Measurements from ENCODE around the gene CACNA2D3.

CACNA2D3 gene

GRCh38 chr3:54127499-54128056 is 5.2 kb downstream of the CACNA2D3 start:
- DNase-seq = no peak

- DNase-seq = no peak
Measured at GRCh38 chr3:54131026-54131605, 8.8 kb downstream of the CACNA2D3 start.

GRCh38 chr3:54131890-54132289 is 9.5 kb downstream of the CACNA2D3 start:
- no peak for DNase-seq

GRCh38 chr3:54132685-54133084 is 10.3 kb downstream of the CACNA2D3 start:
- DNase-seq = no peak

- no peak for DNase-seq
Measured at GRCh38 chr3:54133196-54133595, 10.8 kb downstream of the CACNA2D3 start.

- no peak for DNase-seq
Measured at GRCh38 chr3:54134155-54134554, 11.8 kb downstream of the CACNA2D3 start.

DNA sequence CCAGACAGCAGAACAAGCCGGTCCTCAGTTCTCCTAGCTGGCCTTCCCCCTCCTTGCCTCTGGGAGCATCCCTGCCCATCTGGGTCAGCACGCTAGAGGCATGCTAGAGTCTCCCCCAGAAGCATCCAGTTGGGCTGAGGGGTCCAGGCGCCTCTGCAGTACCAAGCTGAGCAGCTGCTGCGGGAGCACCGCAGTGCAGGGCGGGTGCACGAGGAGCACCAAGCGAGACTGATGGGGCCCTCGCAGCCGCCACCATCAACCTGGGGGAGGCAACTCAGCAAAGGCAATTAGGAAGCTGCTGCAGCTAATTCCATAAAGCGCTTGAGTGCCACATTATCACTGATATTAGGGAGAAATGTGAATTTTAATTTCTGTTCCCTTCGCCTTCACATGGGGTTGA is 12.4 kb downstream of the CACNA2D3 start:
- DNase-seq = no peak

- no peak for DNase-seq
Measured at GRCh38 chr3:54137311-54137710, 15.0 kb downstream of the CACNA2D3 start.

DNA sequence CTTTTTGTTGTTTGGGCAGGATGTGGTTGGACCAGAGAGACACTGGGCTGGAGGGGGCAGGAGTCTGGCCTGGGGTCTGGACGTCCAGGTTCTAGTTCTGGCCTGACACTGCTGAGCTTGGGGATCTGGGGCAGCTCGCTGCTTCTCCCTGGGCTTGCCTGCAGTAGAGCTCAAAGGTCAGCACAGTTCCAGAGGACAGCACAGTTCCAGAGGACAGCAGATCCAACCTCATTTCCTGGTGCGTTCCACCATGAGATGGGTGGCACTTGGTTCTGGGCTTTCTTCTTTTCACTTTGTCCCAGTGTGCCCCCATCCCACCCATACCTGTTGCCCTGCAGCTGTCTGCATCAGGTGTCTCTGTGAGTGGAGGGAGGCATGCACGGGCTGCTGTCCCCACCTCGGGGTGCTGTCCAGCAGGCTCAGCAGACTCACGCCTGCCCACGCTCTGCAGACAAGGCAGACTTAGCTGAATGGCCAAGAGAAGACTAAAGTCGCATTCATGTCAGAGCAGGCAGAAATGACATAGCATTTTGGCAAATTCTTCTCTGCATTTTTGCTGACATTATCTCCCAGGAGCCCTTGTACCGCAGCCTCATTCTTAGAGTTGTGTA is 16.7 kb downstream of the CACNA2D3 start:
- DNase-seq = no peak

GRCh38 chr3:54139630-54140029 is 17.3 kb downstream of the CACNA2D3 start:
- no peak for DNase-seq

DNA sequence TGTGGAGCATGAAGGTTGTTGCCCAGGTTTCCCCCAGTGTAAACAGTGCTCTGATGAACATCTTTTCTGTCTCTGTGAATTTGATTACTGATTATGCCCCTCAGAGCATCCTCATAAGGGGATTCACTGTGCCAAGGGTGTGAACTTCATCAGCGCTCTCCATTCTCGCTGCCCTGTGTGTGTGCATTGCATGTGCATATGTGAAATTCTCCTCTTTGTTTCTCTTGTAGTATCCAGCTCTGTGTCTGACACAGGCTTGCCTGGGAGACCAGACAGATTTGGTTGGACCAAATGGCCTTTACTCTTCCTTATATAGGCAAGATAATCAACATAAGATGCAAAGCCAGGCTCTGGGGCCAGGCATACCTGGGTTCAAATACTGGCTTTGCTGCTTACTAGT is 21.9 kb downstream of the CACNA2D3 start:
- no peak for DNase-seq

GRCh38 chr3:54146506-54147239 is 24.3 kb downstream of the CACNA2D3 start:
- peak; percentile 5 for DNase-seq

DNA sequence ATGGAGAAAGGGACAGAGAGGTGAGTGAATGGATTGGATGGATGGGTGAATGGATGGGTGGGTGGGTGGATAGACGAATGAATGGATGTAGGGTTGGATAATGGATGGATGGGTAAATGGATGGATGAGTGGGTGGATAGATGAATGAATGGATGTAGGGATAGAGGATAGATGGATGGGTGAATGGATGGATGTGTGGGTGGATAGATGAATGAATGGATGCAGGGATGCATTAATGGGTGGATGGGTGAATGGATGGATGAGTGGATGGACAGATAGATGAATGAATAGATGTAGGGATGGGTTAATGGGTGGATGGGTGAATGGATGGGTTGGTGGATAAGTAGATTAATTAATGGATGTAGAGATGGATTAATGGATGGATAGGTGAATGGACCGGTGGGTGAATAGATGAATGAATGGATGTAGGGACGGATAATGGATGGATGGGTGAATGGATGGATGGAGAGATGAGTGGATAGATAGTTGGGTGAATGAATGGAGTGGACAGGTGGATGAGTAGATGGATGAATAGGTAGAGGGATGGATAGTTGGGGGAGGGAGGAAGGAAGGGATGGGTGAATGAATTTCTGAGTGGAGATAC is 28.6 kb downstream of the CACNA2D3 start:
- DNase-seq = no peak

DNA sequence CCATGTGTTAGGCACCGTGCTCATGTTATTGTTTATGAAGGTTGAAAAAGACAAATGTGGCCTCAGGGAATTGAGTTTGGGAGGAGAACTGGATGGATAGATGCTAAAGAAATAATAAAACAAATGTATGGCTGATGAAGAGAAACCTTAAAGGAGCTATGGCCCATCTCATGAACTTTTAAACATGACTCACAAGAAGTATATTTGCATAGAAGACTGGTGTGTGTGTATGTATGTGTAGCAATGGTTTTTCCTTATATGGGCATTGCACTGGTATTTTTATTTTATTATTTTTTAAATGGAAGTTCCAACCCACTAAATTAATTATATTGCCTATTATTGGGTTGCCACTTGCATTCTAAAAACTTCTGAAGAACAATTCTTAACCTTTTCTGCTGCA is 31.1 kb downstream of the CACNA2D3 start:
- no peak for DNase-seq

- DNase-seq = no peak
Measured at GRCh38 chr3:54157860-54158259, 35.5 kb downstream of the CACNA2D3 start.

GRCh38 chr3:54159917-54160316 is 37.6 kb downstream of the CACNA2D3 start:
- DNase-seq = no peak

DNA sequence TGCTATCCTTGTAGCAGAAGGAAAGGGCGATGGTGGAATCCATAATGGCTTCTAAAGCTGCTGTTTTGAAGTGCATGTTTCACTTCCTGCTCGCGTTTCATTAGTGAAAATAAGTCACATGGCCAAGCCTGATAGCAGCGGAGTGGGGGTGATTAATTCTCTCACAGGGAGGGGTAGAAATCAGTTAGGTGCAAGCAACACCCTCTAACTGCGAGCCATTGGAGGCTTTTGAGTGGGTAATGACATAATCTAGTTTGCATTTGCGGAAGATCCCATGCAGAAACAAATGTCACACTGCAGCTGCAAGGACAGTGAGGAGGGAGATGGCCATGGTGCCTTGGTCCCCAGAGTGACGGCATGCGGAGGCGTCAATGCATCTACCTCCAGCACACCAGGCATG is 41.1 kb downstream of the CACNA2D3 start:
- DNase-seq = no peak

DNA sequence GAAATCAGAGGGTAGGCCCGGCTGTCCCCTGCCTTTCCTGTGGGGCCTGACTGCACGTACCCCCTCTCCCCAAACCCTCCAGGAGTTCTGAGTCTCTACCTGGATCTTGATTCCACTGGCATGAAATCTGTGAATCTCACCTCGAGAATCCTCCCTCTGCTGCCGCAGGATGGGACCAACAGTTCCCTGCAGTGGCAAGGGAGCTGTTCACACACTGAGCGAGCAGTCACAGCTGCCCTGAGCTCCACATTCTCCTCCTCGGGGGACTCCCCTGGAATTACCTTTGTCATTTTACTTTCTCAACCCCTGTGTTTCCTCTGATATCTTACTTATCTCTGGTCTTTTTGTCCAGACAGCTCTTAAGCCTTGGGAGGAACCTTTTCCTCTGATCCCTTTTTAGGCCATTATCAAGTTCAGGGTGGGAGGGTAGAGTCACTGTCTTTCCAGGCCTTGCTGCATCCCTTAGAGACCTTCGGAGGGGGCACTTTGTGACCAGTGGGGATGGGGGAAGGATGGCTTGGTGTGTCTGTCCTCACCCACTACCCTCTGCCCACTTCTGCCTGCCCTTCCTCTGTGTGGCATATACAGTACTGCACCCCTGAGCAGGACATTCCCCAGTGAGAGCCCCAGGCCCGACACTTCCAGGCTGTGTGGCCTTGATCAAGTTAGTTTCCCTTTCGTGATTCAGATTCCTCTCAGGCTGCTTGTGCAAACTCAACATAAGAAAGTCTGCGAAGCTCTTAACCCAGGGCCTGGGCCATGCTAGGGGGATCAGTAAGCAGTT is 42.0 kb downstream of the CACNA2D3 start:
- no peak for DNase-seq

DNA sequence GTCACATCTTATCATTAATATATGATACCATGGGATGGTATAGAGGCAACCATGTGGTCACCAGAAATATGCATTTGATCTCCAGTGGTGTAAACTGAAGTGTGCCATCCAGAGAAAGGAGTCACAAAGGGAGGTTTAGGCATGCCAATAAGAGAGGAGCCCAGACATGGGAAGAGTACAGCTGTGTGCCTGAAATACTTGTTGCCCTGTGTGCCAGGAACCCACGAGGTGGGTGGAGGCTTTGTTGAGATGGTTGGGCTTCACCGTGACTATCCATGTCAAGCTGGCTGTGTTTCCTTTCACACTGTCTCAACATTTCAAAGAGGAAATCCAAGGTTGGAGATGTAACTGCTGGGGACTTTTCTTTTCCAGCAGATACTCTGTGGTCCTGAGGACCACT is 43.5 kb downstream of the CACNA2D3 start:
- no peak for DNase-seq

DNA sequence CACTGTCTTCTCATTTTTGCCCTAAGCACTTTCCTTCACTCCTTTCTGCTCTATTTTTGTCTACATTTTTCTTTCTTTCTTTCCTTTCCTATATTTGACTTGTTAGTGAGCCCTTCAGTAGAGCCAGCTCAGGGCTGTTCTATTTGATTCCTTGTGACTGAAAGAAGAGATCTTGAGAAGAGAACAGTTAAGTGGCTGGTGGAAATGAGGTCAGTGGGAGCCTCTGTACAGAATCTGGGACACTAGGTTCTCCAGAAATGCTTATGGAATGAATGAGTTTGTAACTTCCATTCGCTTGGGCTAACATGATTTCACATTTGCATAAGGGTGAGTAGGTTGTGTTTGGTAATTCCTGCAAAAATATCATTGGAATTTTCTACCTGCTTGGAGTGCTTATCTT is 45.6 kb downstream of the CACNA2D3 start:
- no peak for DNase-seq

- DNase-seq = no peak
Measured at GRCh38 chr3:54168451-54168850, 46.1 kb downstream of the CACNA2D3 start.

DNA sequence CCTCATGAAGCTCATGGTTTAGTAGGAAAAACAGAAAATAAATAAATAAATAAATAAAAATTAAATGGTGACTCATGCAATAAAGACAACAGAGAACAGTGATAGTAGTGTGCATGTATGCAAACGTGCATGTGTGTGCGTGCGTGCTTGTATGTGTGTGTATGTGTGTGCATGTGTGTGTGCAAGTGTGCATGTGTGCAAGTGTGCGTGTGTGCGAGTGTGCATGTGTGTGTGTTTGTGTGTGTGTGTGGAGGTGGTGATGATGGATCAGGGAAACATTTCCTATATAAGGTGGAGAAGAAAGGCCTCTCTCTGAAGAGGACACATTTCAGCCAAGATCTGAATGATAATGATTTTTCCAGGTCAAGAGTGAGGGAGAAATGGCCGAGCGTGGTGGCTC is 47.2 kb downstream of the CACNA2D3 start:
- DNase-seq = no peak

DNA sequence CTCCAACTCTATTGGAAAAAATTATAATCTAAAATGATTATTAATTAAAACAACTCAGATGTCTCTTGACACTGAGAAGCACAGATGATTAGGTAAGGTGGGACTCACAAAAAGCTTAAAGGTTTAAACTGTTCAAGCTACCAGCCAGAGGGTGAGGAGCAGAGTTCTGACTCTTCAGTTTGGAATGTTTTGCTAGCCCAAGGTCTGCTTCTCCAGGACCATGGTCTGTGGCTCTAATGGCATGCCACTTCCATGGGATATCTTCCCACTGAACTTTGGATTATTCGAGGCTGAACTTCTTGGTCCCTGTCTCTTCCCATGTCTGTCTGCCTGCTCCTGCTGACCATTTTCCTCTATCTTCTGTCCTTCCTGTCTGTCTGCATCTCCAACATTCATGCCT is 49.2 kb downstream of the CACNA2D3 start:
- no peak for DNase-seq

Data from fibroblast of skin of right biceps (primary cell).